DMS79 treated with DMSO at 0.1 percent for 48 hours (cell line): ENCODE data around the gene NANOS2.
"Not testable (repeated sequence)": the region's sequence is repeated elsewhere in the genome, so short reads cannot be mapped to it uniquely, and the experiment has no call there.

Experiments
- DNase-seq: peaks from one replicate; lab custom pipeline; 2025; lab: John Stamatoyannopoulos, UW

Gene NANOS2

DNA sequence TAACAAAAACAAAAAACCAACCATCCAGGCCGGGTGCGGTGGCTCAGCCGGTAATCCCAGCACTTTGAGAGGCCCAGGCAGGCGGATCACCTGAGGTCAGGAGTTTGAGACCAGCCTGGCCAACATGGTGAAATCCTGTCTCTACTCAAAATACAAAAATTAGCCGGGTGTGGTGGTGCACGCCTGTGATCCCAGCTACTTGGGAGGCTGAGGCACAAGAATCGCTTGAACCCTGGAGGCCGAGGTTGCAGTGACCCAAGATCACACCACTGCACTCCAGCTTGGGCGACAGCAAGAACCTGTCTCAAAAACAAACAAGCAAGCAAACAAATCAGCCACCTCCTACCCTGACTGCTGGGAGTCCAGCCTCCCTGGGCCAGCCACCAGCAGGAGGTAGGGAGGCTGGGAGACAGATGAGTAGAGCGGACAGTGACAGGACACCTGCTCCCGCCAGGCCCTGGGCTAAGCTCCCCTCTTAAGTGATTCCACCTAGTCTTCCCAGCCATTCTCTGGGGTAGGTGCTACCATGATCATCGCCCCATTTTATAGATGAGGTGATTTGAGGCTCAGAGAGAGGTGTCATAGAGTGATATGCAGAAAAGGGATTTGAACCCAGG, 18.5 kb downstream of the NANOS2 start:
- DNase-seq, result not testable (repeated sequence)

DNA sequence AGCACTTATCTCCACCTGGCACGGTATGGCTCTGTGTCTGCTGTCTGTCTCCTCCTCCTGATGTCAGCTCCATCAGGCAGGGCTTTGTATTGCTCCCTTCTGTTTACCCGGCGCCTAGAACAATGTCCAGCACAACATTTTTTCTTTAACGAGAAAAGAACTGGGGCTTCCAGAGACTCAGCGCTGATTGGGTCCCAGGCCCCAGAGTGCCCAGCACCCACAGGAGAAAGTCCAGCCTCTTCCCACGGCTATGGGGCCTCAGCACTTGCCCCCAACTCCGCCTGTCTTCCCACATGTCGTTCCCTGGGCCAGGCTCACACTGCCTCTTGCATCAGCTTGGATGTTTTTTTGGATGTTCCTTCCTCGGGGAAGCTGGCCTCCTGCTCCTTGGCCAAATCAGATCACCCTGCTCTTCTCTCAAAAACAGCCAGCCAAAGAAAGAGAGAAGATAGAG, 19.0 kb downstream of the NANOS2 start:
- no peak for DNase-seq

DNA sequence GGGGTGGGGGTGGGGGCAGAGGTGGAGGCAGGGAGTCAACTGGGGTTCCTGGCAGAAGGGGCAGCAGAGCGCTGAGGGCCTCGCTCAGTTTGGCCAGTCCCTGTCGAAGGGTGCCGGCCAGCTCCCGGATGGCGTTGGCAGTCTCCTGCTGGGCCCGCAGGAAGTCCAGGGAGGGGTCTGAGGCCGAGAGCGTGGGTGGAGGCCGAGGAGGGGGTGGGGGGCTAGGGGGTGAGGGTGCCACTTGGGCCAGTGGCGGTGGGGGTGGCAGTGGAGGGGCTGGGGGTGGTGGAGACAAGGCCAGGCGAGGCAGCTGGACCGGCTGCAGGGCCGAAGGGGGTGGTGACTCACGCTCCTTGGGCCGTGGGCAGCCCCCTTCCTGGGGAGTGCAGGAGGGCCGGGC, 23.7 kb downstream of the NANOS2 start:
- no peak for DNase-seq

DNA sequence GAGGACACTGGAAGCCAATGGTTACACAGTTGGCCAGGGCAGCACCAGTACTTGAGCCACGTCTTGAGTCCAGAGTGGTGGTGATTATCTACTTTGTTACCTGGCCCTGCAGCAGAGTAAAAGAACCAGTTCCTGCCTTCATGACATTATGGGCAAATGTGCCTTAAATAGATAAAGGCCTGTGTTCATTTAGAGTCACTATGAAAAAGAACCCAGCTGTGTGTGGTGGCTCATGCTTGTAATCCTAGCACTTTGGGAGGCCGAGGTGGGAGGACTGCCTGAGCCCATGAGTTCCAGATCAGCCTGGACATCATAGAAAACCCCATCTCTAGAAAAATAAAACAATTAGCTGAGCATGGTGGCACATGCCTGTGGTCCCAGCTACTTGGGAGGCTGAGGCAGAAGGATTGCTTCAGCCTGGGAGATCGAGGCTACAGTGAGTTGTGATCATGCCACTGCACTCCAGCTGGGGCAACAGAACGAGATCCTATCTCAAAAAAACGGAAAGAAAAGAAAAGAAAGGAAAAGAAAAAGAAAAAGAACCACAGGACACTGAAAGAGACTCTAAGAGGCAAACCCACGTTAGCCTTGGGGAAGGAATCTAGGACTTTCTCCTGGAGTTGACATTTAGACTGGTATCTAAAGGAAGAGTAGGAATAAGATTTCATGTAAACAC, 25.2 kb downstream of the NANOS2 start:
- no peak for DNase-seq

DNA sequence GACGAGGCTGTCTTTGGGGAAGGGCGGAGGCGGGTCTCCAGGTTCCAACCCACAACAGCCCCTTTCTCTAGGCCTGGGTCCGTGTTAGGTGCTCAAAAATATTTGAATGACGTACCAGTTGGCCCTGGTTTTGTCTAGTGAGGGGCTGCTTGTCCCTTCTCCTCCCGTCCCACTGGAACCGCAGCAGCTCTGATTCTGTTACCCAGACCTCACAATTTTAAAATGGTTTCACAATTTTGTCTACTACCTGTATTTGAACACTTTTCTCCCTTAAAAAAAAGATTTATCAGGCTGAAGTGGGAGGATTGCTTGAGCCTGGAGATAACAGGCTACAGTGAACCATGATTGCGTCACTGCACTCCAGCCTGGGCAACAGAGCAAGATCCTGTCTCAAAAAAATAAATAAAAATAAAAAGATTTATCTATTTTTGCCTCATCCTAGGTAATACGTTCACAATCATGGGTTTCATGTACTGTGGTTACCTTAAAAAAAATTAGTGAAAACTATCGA, 27.3 kb downstream of the NANOS2 start:
- DNase-seq, result no peak

- DNase-seq, result peak; percentile 87
These were observed 28.0 kb downstream of the NANOS2 start for GRCh38 chr19:45886427-45887199.

DNA sequence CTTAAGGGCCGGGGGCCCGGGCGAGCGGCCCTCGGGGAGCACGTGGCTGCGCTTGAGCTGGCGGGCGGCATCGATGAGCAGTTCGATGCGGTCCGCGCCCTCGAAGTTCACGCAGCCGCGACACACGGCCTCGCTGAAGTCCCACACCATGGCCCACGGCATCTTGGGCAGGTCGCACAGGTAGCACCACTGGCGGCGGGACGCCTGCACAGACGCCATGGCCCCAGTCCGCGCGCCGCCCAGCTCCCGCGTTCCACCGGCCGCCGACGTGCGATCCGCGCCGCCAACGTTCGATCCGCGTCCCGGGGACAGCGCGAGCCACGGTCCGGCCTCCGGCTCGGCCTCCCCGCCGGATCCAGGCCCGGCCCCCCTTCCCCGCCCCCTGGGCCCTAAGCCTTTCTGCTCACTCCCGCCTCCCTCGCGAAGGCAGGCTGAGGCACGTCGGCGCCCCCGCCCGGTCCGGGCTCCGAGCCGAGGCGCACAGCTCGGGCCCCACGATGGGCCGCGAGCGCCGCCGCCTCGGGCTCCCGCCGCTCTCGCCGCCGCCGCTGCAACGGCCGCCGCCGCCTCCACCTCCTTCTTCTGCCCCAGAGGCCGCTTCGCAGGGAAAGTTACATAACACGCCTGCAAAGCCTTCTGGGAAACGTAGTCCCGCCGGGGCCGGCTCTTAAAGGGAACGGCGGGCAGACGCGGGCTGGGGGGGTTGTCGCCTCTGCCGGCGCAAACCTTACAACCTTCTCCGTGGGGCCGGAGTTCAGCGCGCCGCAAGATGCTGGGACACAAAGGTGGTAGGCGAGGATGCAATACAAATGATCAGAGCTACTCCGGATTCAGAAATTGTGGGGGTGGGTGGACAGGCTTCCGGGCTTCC, 28.8 kb downstream of the NANOS2 start, which contains the start of gene IRF2BP1:
Gene IRF2BP1, minus strand, starts transcription at position 586 of the 871 bp plus-strand sequence. Its CDS starts 367 bp downstream, at position 219.
- peak; percentile 84 for DNase-seq

DNA sequence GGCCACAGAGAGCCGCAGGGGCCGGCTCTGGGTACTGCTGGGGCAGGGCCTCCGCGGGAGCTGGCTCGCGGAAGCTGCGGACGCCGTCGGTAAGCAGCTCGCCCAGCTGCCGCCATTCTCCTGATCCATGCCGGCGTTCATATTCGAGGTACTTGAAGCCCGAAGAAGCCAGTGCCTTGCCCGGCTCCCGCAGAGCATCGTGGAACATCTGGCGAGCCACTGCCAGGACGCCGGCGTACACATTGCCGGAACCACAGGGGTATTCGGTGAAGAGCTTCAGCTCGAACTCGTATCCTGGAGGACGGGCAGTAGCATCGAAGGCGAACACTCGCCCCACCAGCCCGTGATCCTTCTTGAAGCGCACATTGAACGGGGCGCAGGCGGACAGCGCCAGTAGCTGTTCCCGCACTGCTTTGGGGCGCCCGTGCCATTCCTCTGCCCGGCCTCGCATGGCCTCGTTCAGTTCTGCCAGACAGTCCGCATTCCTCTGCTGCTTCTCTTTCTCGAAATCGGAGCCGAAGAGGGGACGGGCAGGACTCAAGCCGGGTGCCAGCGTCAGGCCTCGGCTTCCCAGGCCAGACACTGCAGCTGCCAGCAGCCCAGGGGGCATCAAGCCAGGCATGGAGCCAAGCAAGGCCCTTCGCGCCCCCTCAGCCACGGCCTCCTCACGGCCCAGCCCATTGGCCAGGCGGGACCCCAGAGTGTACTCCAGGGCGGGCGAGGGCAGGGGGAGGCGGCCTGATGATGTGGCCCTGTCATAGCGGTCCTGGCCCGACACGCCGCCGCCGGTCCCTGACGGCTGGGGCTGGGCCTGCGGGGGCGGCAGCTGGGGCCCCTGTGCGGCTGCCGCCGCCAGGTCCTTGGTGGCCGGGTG, 29.7 kb downstream of the NANOS2 start:
- DNase-seq, result peak; percentile 9

GRCh38 chr19:45883881-45884681, 30.5 kb downstream of the NANOS2 start:
- no peak for DNase-seq

DNA sequence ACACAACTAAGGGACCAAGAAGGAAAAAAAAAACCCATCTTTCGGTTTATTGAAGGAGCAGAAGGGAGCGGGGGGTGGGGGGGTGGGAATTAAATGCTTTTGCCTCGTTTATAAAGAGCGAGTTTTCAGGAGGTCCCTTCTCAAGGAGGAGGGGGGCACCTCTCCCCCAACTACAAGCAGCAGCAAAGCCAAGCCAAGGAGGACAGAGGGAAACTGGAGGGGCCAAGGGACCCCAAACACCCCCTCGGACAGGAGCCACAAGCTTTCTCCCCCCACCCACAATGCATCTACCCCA, 31.0 kb downstream of the NANOS2 start:
- DNase-seq, result no peak

DNA sequence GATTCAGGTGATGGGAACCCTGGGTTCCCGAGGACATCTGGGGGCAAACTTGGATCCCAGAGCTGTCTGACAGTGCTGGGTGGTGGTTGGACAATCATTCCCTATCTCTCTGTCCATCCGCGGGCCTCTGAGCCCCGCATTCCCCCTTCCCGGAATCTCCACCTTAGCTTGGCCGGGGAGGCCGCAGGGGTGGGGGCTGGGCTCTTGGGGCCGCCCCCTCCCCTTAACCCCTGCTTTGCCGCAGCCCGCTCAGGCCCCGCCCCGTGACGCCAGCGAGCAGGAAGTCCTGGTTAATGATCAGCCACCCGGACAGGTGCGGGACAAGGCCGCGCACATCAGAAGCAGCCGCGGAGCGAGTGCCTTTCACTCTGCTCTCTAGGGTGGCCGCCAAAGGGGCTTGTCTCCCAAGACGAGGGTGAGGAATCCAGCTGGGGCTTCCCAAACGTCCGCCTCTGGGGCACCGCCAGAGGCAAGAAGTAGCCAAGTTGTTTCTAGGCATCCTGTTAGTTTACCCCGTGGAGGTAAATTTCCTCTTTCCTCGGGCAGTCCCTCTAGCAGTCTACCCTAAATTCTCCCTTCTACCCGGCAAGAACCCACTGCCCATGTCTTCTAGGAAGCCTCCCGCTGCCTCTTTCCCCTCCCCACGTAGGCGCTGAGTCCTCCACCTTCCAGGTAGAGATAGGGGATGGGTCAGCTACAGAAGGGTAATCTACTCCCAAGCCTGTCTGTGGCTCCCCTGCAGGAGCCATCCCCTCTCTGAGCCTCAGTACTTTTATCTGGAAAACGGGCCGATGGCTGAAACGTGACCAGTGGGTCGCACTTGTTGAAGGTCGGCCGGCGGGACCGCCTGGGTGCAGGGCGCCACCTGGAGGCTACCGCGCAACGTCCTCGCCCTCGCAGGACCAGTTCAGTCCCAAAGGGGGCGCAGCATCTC, 31.7 kb downstream of the NANOS2 start:
- no peak for DNase-seq

DNA sequence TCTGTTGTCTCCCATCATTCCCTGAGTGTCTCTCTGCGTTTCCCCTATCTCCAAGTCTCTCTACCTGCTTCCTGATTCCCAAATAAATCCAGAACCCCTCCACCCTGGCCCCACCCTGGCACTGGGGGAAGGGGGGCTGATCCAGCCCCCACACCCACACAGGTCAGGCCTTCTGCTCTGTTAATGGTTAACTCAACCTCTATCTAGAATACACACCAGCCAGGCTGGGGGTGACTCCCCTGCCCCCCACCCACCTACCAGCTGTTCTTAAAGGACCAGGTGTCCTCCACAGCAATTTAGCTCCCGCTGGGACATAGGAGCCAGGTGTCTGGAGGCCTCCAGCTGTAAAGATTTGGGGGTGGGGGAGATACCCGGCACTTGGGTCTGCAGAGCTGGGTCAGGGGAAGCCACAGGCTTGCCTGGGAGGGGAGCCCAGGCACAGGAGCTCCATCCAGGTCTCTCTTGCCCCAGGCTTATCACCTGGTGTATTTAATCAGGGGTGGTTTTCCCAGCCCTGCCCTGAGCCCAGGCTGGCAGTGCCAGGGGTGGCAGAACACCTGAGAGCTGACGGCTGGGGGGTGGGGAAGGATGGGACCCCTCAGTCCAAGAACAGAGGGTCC, 32.6 kb downstream of the NANOS2 start:
- no peak for DNase-seq

GRCh38 chr19:45881082-45881908, 33.3 kb downstream of the NANOS2 start:
- no peak for DNase-seq

DNA sequence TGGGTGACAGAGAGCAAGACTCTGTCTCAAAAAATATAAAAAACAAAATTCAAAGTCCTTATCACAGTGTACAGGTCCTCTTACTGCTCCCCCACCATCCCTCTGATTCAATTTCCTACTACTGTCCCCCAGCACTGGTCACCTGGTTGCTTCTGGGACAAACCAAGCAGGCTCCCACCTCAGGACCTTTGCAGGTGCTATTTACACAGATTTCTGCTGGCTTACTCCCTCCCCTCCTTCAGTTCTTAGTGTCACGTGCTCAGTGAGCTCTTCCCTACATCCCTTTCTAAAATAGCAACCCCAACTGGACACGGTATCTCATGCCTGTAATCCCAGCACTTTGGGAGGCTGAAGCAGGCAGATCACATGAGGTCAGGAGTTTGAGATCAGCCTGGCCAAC, 34.6 kb downstream of the NANOS2 start:
- no peak for DNase-seq

DNA sequence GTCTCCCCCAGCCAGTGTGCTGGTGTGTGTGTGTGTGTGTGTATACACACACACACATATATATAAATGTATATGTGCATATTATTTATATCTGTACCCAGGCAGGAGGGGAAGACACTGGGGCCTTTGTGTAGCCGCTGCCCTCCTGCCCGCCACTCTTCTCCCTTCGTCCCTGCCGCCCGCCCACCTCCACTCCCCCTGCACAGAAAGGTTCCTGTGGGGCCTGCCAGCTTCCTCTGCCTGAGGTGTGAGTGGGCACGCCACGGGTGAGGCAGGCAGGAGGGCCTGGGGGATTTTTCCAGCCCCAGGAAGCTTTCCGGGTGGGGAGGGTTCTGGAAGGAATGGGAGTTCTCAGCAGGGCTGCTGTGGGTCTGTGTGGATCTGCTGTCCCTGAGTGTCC, 35.5 kb downstream of the NANOS2 start:
- no peak for DNase-seq

DNA sequence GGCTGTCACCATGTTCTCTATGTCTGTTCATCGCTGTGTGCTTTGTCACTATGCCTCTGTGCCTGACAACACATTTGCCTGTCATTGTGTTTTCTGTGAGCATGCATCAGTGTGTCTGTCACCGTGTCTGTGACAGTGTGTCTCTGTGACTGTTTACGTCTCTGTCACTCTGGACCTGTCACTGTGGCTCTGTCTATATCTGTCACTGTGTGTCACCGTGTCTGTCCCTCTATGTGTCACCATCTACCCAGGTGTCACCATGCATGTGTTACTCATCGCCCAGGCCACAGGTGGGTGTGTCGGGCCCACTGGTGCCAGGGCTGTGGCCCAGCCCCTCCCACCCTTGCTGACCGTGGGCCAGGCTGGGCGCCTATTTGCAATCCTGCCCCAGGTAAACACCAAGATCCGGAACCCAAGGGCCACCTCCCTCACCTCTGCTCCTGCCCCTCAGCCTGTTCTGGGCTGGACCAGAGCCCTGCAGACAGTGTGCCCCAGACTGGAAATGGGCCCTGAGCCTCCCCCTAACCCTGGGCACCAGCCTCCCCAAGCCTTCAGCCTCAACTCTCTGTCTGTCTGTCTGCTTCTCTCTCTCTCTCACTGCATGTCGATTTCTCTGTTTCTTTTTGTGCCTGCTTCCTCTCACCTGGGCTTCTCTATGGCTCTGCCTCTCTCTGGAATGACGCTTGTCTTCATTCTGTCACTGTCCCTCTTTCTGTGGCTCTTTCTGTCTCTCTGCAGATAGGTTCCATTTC, 36.4 kb downstream of the NANOS2 start:
- DNase-seq, result no peak
